Stimulated activated CD8-positive, alpha-beta memory T cell treated with anti-CD3 and anti-CD28 coated beads, Interleukin-4, amount 100 ng/mL, for 48 hours (primary cell): ENCODE measurements around the gene PLAAT4.
"Not testable (repeated sequence)": the region's sequence is repeated elsewhere in the genome, so short reads cannot be mapped to it uniquely, and the experiment has no call there.

Experiments used
- DNase-seq: peaks from one replicate; pipeline ENCODE4 v3.0.0-alpha.2; 2020

Gene PLAAT4

GRCh38 chr11:63573881-63574855, 37.6 kb downstream of the PLAAT4 start:
- DNase-seq: peak; percentile 24

DNA sequence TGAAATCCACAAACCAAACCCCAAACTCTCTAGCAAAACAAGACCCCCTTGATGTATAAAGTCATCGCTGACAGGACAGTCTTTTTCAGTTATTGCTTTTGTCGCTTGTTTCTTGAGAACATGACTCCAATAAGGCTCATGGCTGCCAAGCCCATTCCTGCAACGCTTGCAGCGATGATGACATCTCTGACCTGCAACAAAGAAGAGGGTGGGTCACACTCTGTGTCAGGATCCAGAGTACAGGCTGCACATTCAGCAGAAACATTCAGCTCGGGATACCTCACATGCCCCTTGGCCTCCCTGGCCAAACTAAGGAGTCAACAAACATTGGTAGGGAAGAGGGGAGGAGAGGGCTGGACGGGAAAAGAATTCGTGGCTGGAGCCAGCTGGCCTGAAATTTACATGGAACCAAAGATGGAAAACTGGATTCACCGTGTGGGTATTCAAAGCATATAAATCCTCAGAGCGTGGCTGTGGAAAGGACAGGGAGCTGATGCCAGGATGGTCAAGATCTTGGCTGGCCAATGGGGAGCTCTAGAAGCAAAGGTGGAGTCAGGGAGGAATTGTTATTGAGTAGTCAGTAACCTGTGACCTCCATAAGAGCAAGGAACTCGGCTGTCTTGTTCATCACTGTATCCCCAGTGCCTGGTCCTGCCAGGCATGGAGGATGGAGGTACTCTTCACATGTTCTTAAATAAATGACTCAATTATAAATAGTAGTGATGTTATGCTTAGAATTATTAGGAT, 38.4 kb downstream of the PLAAT4 start:
- DNase-seq: peak; percentile 23

DNA sequence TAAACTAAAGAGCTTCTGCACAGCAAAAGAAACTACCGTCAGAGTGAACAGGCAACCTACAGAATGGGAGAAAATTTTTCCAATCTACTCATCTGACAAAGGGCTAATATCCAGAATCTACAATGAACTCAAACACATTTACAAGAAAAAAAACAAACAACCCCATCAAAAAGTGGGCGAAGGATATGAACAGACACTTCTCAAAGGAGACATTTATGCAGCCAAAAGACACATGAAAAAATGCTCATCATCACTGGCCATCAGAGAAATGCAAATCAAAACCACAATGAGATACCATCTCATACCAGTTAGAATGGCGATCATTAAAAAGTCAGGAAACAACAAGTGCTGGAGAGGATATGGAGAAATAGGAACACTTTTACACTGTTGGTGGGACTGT, 42.3 kb downstream of the PLAAT4 start:
- not testable (repeated sequence) for DNase-seq

- not testable (repeated sequence) for DNase-seq
These were observed 44.6 kb downstream of the PLAAT4 start for GRCh38 chr11:63581224-63581623.

- DNase-seq: no peak
These were observed 46.7 kb downstream of the PLAAT4 start for GRCh38 chr11:63583357-63583677.

DNA sequence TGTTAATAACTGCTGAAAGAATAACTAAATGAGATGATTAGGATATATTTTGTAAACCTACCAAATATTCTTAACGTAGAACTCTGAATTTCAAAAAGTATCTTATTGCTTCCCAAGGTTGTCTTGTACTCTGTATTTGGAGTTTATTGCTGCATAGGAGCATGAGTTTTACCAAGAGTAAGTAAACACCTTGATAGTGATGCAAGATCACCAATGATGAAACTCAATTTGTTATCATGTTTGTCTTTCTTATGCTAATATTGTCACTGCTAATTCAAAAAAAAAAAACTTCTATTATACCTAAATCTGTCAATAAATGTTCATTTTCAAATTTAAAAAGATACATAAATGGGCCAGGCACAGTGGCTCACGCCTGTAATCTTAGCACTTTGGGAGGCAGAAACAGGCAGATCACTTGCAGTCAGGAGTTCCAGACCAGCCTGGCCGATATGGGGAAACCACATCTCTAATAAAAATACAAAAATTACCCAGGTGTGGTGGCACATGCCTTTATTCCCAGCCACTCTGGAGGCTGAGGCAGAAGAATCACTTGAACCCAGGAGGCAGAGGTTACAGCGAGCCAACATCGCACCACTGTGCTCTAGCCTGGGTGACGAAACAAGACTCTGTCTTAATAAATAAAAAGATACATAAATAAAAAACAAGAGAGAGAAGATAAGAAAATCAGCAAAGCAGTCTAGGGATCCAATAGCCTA, 50.0 kb downstream of the PLAAT4 start:
- DNase-seq: no peak

DNA sequence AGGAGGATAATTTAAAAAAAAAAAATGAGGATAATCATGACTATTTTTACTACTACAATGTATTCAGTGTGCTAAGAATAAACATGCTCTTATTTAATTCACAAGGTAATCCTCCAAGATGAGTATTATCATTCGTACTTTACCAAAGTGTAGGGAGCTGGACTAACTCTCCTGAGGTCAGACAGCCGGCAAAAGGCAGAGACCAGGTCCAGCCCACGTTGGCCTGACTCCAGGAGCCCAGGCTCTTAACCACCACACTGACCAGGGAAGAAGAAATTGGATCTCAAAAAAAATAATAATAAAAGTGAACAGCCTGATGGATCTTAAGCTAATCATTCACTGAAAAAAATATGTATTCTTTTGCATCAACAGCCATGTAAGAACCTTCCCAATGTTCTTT, 52.4 kb downstream of the PLAAT4 start:
- DNase-seq: no peak

DNA sequence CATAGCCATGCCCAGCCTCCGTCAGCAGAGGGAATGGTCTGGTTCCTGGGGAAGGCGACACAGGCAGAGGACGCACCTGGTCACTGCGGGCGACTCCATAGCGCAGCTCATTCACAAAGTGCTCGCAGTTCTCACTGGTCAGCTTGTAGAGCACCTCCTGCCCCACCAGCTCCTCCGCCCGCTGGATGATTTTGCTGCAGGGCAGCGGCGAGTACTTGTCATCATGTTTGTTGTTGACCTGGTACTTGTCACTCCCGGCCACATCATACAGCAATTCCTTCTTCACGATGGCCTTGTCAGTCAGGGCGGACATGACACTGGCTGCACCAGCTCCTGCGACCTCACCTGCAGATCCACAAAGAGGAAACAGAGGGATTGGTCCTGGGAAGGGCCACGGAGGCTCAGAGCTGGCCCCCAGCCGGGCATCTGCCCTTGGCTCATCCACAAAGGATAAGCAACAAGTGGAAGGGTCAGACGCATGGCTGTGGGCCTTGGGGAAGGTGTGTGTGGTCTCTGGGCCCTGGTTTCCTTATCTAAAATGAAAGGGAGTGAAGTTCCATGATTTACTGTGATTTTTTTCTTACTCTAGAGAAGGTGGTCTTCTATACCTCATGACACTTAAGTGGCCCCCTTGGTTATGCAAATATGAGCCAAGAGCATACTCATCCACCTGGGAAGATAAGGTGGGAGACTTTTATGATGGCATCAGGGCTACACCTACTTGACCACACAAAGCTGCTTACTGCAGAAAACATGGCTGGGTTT, 53.6 kb downstream of the PLAAT4 start:
- no peak for DNase-seq

DNA sequence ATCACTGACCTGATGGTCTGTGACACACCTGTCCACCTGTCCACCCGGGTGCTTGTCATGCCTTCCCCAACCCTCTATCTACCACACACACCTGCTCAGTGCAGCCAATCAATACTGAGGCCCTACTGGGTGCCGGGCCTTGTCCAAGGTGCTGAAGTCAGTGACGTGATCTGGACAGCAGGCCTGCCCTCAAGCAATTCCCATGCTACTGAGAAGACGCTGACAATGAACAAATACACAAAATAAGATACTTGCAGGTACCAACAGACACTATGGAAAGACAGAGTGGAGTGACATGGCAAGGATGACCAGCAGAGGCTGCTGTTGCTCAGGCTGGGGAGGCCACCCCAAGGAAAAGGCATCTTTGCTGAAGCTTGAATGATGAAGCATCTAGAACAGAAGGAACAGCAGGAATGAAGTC, 56.4 kb downstream of the PLAAT4 start:
- no peak for DNase-seq

- no peak for DNase-seq
These were observed 58.7 kb downstream of the PLAAT4 start for GRCh38 chr11:63595296-63595695.
